Left renal cortex interstitium (tissue), 4 donors: ENCODE data around the gene DRGX. TPM values are rescaled to one million over a fixed set of nuclear protein-coding genes. Genes with fewer than 3 reads are reported as not detected.

Source experiments
- DNase-seq, 4 donors: peaks; one replicate each; pipeline ENCODE4 v3.0.0-alpha.2; 2013; ENCODE audit warnings: low read depth in 4 of 4, low spot score in 2 of 4, missing footprints in 1 of 4
- polyA plus RNA-seq, 4 donors: library from polyadenylated mRNA; unstranded; fragments of 120-200 nt; gene quantifications; one replicate each; pipeline ENCODE4 v1.2.1, GENCODE V29; 2013; ENCODE audit not compliant: insufficient read length in 4 of 4

The DRGX gene
- polyA plus RNA-seq, 4 donors = 0.14 TPM; not detected in 3

DNA sequence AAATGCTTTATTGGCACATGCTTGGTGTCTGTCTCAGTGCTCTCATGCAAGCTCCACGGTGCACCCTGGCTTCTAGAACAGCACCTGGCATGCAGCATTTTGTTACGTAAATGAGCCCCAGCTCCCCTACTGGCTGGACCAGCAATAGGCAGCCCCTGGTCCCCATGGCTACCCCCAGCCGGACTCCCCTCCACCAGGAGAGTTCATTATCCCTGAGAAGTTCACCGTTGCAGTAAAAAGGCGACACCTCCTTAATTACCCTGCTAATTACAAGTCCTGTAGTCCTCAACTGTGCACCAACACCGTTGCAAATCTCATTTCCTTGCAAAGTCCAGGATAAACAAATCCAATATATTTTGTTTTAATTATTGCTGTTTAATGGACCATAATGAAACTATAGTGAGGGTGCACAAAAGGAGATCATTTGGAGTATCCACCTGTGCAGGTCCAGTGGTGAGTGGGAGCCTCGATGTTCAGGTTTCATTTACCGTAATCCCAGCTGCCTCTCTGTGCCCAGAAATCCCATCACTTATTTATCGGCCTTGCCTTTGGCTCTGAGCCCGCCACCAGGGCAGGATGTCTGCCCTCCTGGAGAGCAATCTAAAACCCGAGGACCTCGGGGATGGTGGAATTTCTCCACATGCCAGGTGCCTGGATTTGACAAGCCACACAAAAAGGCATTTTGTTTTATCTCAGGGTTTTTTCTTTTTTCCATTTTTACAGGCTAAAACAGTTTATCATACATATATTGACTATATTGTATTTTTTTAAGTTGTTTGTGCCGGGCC is 12.8 kb upstream of the DRGX start:
- DNase-seq = no peak

DNA sequence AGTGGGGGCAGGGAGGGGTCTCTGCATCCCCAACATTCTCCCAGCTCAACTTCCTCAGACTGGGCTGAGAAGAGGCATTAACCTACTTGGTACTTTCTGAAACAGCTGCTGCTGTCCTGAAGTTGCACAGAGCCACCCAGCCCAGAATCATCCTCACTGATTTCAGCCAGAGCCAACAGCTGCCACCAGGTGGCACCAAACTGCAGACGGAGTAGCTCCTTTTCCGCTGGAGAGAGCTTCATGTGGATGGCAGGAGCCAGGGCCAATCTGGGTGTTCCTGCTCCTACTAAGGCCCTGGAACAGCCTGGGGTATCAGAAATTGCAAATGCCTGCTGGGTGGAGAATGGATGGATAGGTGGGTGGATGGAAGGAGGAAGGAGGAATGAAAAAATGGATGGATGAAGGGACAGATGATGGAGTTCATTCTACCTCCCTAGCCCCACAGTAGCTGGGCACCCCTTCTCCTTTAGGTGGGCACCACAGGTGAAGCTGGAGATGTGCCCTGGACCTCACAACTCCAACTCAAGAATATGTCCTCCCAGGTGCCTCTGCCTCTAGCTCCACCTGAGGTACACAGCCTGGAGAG is 11.8 kb upstream of the DRGX start:
- DNase-seq = peak in 2 of 4 donors; percentile 51 to 66

- no peak for DNase-seq
These were observed 11.3 kb upstream of the DRGX start for GRCh38 chr10:49407151-49407550.

GRCh38 chr10:49404321-49404878 is 8.5 kb upstream of the DRGX start:
- DNase-seq = no peak

DNA sequence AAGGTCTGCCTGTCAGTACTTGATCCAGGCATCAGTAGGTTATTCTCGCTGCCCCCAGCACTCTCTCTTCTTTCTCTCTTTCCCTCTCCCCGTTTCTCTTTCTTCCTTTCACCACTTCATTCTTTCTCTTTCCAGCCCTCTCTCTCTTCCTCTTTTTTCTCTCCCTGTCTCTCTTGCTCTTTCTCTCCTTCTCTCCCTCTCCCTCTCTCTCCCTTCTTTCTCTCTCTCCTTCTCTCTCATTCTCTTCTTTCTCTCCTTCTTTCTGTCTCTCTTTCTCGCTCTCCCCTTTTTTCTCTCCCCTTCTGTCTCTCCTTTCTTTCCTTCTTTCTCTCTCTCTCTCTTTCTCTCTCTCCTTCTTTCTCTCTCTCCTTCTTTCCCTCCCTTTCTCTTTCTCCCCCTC is 7.5 kb upstream of the DRGX start:
- no peak for DNase-seq

- no peak for DNase-seq
These were observed 4.5 kb upstream of the DRGX start for GRCh38 chr10:49400365-49400764.

DNA sequence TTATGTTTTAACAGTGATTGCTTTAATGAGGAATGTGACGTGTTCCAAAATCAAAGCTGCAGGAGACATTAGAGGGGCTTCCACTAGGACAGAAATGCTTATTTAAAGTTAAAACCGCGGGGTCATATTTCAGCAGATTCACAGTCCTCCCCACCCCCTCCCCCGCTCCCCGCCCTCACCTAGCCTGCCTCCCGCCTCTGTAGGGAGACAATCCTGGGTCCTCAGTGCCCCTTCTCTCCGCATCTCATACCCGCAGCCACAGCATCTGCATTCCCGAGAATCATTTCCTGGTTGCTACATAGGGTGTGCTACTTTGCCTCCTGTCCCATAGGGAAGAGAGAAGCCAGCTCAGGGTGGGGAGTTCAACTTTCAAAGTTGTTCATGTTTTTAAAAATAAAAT is 3.1 kb upstream of the DRGX start:
- no peak for DNase-seq

DNA sequence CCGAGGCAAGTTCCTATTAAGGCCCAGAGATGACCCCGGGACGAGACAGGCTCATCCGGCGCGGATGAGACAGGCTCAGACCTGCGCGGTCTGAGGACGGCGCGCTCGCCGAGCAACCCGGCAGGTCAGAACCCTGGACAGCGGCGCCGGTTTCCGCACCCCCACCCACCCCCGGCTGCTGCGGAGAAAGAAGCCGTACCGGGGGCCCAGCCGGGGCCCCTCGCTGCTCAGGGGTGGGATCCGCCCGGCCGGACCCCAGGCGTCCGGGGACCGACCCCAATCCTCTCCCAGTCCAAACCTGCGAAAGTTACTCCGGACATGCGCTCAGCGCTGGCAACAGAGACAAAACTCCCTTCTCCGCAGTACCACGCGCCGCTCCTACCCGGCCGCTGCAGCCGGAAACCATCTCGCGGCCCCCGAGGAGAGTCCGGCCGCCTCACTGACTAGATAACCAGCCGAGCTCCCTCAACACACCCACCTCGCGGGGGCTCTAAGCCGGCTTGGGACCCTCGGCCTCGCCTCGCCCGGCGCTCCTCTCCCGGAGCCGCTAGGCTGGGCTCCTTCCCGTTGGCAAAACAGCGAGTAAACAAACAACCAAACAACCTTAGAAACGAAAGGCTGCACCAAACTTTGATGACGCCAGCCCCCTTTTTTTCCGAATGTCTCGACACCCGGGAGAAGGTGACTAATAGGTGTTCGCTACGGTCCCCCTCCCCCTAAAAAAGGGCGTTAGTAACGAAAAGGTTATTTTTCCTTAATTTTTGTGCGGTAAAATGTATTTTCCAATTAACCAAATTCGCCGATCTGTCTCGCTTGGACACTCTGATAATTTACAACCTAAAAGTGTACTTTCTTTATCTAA is 2.3 kb upstream of the DRGX start:
- DNase-seq = peak in 2 of 4 donors; percentile 49 to 53

DNA sequence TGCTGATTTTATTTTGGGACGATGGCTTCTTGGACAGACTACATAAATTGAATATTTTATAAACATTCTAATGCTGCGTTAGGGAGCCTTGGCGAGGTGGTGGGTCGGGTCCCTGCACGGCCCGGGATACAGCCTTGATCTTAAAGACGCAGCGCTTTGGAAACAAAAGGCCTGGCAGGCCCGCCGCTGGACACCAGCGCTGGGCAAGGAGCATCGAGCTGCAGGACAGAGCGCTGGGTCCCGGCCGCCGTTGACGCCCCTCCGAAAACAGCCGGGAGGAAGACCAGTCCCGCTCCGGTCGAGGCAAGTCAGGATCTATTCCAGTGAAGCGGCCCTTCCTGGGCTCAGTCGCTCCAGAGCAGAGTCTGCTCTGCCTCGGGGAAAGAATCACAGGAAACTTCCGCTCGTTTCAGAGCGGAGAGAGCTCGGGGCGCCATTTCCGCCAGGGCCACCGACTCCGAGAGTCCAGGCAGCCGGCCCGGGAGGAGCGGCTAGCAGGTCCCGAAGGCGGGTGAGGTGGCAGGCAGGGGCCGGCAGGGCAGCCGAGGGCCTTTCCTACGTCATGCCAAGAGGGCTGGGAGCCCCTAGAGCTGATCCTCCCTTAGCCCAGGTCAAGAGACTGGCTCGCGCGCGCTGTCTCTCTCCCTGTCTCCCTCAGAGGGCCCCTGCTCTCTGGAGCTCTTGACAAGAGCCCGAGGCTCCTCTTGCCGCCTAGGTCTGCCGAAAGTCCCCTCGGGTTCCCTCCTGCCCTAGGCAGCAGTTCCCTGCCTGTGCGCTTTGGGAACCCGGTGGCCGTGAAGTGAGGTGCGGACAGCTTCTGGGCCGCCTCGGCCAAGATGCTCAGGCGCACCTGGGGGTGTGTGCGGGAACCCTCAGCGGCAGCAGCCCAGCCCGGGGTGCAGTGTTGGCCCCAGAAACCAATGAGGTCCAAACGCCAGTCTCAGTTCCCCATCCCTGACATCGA is 1.4 kb upstream of the DRGX start:
- DNase-seq = no peak

DNA sequence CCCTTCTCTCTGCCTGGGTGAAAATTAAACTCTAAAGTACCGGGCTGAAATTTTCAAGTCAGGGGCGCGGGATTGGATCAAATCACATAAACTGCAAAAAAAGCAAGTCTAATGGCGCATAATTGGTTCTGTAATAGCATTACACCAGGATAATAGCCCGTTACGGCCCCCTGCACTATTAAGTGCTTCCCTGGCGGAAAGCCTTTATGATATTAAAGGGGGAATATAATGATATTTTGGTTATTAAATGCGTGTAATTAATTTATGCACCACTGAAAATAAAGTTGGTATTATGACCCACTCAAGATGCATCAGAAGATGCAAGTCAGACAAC is 744 bp upstream of the DRGX start:
- DNase-seq = no peak

DNA sequence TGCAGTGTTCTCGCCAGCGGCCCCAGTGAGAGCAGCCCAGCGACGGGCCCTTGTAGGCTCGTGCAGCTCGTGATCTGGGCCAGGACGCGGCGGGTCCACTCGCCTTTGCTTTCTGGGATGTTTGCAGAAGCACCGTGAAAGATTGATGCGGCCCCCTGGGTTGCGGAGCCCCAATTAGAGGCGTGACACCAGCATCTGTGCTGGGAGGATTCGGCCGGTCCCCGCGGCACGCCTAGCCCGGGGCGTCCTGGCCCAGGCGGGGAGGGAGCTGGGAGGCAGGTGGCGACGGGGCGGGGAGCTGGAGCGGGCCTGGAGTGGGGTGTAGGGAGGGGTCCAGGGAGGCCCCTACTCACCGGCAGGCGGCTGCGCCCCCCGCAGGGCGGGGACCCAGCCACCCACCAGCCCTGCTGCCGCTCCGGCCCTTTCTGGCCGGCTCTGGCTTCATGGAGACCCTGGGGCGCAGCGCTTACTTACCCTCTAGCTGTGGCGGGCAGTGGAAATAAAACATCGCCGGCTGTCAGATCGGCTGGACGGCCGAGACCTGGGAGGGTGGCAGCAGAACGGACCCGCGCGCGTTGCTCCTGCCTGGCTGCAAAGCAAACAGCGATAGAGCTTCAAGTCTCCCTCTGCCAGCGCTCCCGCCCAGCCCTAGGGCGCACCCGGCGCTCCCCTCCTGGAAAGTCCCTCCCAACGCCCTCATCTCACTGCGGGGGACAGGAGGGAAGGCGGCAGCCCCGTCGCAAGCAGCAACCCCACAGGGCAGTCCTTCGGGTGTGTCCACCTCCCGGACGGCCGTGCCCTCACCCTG is 752 bp downstream of the DRGX start:
- DNase-seq = no peak

DNA sequence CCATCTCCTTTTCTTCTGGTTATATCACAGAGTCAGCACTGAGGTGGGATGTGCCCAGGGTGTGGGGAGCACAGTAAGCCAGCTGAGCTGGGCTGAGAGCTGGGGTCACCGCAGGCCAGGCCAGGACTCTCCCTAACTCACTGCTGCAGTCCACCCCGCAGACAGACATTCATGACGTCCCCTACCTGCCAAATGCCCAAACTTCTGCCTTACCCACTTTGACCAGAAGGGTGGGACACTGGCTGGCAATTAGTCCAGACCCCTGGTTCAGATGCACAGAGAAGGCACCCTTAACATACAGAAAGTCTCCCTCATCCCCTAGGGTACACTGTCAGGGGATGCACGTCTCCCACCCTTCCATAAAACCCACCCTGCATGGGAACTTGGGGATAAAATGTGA is 2.1 kb downstream of the DRGX start:
- DNase-seq = no peak

GRCh38 chr10:49393301-49393700 is 2.6 kb downstream of the DRGX start:
- no peak for DNase-seq

GRCh38 chr10:49389361-49389933 is 6.4 kb downstream of the DRGX start:
- no peak for DNase-seq

- no peak for DNase-seq
These were observed 7.7 kb downstream of the DRGX start for GRCh38 chr10:49388161-49388560.

DNA sequence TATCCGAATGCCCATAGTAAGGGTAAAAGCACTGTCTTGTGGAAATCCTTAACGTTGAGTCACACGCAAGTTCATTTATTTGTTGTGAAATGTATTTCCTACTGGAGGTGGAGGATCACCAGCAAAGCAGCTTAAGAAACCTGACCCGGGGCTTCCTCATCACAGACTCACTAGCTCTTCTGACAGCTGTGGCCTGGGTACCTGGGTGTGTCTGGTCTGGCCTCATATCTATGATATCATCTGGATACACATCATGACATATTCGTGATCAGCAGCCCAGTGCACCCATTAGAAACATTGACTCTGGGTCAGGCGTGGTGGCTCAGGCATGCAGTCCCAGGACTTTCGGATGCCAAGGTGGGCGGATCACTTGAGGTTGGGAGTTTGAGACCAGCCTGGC is 8.8 kb downstream of the DRGX start:
- no peak for DNase-seq

GRCh38 chr10:49385939-49386922 is 9.7 kb downstream of the DRGX start:
- no peak for DNase-seq
